ENCODE data around the gene SNX5.

Gene SNX5

GRCh38 chr20:17919149-17919548 is 49.4 kb downstream of the SNX5 start:
- H3K4me1 ChIP-seq (ENCODE audit: control insufficient read depth, insufficient read depth, low read length) = no peaks in the 10 kb centered on the region
- no peak overlapping the region for H3K4me3 ChIP-seq (ENCODE audit: low read length)
- no peaks in the 10 kb centered on the region for H3K9me3 ChIP-seq (replicated peaks; ENCODE audit: low read length)
- no peak overlapping the region for H3K9ac ChIP-seq (ENCODE audit: low read depth, low read length)
- H3K27me3 ChIP-seq (ENCODE audit: control insufficient read depth, insufficient read depth, low read length) = peaks cover 4% of the 10 kb centered on the region
- H3K36me3 ChIP-seq (ENCODE audit: insufficient read depth, low read length) = no peaks in the 10 kb centered on the region
- no peak overlapping the region for H3K4me2 ChIP-seq (ENCODE audit: low read length)

DNA sequence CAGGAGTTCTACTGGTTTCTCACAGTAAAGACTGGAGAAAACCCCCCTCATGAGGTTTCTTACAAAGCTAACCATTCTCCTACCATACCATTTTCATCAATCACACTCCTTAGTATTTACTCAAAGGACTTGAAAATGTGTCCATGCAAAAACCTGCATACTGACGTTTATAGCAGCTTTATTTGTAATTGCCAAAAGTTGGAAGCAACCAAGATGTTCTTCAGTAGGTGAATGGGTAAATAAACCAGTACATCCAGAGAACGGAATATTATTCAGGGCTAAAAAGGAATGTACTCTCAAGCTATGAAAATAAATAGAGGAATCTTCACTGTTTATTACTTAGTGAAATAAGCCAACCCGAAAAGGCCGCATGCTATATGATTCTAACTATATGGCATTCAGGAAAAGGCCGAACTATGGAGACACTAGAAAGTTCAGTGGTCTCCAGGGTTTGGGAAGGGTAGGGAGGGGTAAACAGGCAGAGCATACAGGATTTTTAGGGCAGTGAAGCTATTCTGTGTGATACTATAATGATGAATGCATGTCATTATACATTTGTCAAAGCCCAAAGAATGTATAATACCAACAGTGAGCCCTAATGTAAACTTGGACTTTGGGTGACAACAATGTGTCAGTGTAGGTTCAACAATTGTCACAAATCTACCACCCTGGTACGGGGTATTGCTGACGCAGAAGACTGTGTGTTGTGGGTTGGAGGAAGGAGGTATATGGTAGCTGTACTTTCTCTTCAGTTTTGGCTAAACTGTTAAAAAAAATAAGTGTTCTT is 50.6 kb downstream of the SNX5 start:
- no peaks in the 10 kb centered on the region for H3K27me3 ChIP-seq (ENCODE audit: control insufficient read depth, insufficient read depth, low read length)
- H3K4me3 ChIP-seq (ENCODE audit: low read length) = no peak overlapping the region
- no peaks in the 10 kb centered on the region for H3K36me3 ChIP-seq (ENCODE audit: insufficient read depth, low read length)
- no peak overlapping the region for H3K4me2 ChIP-seq (ENCODE audit: low read length)
- H3K9ac ChIP-seq (ENCODE audit: low read depth, low read length) = no peak overlapping the region
- H3K4me1 ChIP-seq (ENCODE audit: control insufficient read depth, insufficient read depth, low read length) = no peaks in the 10 kb centered on the region
- H3K9me3 ChIP-seq (replicated peaks; ENCODE audit: low read length) = no peaks in the 10 kb centered on the region

DNA sequence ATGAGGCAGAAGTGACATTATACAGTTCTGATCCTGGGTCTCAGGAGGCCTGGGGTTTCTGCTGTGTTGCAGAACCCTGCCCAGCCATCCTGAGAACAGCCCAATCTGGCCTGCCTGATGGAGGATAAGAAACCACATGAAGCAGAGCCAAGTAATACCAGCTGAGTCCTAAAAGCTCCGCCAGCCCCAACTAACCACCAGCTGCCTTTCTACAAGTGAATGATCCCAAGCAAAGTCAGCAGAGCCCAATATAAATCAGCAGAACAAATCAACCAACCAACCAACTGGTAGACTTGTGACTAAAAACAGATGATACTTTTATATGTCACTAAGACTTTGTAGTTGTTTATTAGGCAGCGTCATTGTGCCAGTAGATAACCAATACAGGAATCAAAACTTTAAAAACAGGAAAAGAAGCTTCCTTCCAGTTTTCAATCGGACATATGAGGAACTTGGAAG is 52.1 kb downstream of the SNX5 start:
- Histone ChIP-seq H3K27me3 (ENCODE audit: control insufficient read depth, insufficient read depth, low read length) (no peaks in the 10 kb centered on the region), H3K9ac (ENCODE audit: low read depth, low read length) (no peak overlapping the region), H3K4me1 (ENCODE audit: control insufficient read depth, insufficient read depth, low read length) (peaks cover 2% of the 10 kb centered on the region), H3K9me3 (replicated peaks; ENCODE audit: low read length) (no peaks in the 10 kb centered on the region), H3K4me3 (ENCODE audit: low read length) (no peak overlapping the region), H3K36me3 (ENCODE audit: insufficient read depth, low read length) (no peaks in the 10 kb centered on the region), H3K4me2 (ENCODE audit: low read length) (no peak overlapping the region)

DNA sequence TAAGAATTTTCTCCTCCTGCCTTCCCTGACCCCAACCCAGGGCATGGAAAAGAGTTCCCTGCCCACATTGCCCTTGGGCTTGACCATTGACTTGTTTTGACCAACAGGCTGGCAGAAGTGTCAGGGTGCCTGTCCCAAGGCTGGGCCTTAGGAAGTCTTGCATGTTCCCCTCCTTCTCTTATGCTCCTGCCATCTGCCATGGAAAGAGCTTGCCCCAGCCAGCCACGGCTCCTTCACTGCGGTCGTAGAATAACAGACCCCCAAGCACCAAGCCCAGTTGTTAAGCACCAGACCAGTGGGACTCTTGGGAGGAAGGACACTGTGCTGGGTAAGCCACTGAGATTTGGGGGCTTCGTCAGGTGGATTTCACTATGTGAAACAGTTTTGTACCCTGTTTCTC is 53.6 kb downstream of the SNX5 start:
- H3K36me3 ChIP-seq (ENCODE audit: insufficient read depth, low read length) = no peaks in the 10 kb centered on the region
- H3K27me3 ChIP-seq (ENCODE audit: control insufficient read depth, insufficient read depth, low read length) = no peaks in the 10 kb centered on the region
- H3K4me2 ChIP-seq (ENCODE audit: low read length) = no peak overlapping the region
- H3K9me3 ChIP-seq (replicated peaks; ENCODE audit: low read length) = no peaks in the 10 kb centered on the region
- H3K9ac ChIP-seq (ENCODE audit: low read depth, low read length) = no peak overlapping the region
- H3K4me3 ChIP-seq (ENCODE audit: low read length) = no peak overlapping the region
- H3K4me1 ChIP-seq (ENCODE audit: control insufficient read depth, insufficient read depth, low read length) = peaks cover 10% of the 10 kb centered on the region

GRCh38 chr20:17912916-17913315 is 55.7 kb downstream of the SNX5 start:
- H3K4me3 ChIP-seq (ENCODE audit: low read length) = no peak overlapping the region
- no peaks in the 10 kb centered on the region for H3K27me3 ChIP-seq (ENCODE audit: control insufficient read depth, insufficient read depth, low read length)
- no peaks in the 10 kb centered on the region for H3K9me3 ChIP-seq (replicated peaks; ENCODE audit: low read length)
- H3K9ac ChIP-seq (ENCODE audit: low read depth, low read length) = no peak overlapping the region
- no peak overlapping the region for H3K4me2 ChIP-seq (ENCODE audit: low read length)
- H3K36me3 ChIP-seq (ENCODE audit: insufficient read depth, low read length) = no peaks in the 10 kb centered on the region
- peaks cover 10% of the 10 kb centered on the region for H3K4me1 ChIP-seq (ENCODE audit: control insufficient read depth, insufficient read depth, low read length)

- Histone ChIP-seq H3K9ac (ENCODE audit: low read depth, low read length) (no peak overlapping the region), H3K4me3 (ENCODE audit: low read length) (no peak overlapping the region), H3K36me3 (ENCODE audit: insufficient read depth, low read length) (no peaks in the 10 kb centered on the region)
These were observed 56.7 kb downstream of the SNX5 start for GRCh38 chr20:17911927-17912326.

DNA sequence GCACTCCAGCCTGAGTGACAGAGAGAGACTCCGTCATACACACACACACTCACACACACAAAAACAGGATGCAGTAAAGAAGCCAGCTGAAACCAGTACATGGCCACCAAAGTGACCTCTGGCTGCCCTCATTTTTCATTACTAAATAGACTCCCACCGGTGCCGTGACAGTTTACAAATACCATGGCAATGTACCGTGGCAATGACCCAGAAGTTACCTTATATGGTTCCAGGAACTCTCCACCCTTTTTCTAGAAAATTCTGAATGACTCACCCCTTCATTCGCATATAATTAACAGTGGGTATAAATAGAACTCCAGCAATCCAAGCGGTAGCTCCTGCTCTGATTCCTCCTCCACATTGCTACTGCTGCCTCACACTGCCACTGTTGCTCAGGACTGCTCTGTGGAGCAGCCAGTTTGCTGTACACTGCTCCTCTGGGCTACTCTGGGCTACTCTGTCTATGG is 57.7 kb downstream of the SNX5 start:
- Histone ChIP-seq H3K4me3 (ENCODE audit: low read length) (no peak overlapping the region), H3K4me2 (ENCODE audit: low read length) (no peak overlapping the region), H3K27me3 (ENCODE audit: control insufficient read depth, insufficient read depth, low read length) (no peaks in the 10 kb centered on the region), H3K9ac (ENCODE audit: low read depth, low read length) (peak overlapping the region; percentile 8), H3K9me3 (replicated peaks; ENCODE audit: low read length) (no peaks in the 10 kb centered on the region), H3K36me3 (ENCODE audit: insufficient read depth, low read length) (no peaks in the 10 kb centered on the region), H3K4me1 (ENCODE audit: control insufficient read depth, insufficient read depth, low read length) (peaks cover 10% of the 10 kb centered on the region)

More at GRCh38 chr20:17911927-17912326, 56.7 kb downstream of the SNX5 start:
- no peak overlapping the region for H3K4me2 ChIP-seq (ENCODE audit: low read length)
- H3K27me3 ChIP-seq (ENCODE audit: control insufficient read depth, insufficient read depth, low read length) = no peaks in the 10 kb centered on the region
- H3K4me1 ChIP-seq (ENCODE audit: control insufficient read depth, insufficient read depth, low read length) = peaks cover 10% of the 10 kb centered on the region
- no peaks in the 10 kb centered on the region for H3K9me3 ChIP-seq (replicated peaks; ENCODE audit: low read length)

DNA sequence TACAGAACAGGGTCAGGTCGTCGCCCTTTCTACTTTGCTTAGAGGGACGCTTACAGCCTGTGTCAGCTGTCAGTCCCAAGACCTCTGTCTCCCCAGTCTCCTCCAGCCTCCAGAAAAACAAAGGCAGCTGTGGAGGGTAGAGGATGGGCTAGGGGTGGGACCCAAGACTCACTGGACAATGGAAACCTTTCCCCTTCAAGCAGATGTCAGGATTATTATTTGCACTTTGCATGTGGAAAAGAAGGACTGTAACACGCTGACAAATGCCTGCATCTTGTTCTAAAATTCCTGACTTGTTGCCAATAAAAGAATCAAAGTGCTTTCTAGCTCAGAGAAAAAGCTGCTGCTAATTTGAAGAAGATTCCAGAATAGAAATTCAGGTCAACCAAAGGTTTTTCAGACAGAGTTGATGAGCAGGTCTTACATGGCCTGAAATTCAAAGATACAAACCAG is 58.7 kb downstream of the SNX5 start:
- Histone ChIP-seq H3K9me3 (replicated peaks; ENCODE audit: low read length) (no peaks in the 10 kb centered on the region), H3K27me3 (ENCODE audit: control insufficient read depth, insufficient read depth, low read length) (no peaks in the 10 kb centered on the region), H3K4me1 (ENCODE audit: control insufficient read depth, insufficient read depth, low read length) (peaks cover 10% of the 10 kb centered on the region), H3K4me2 (ENCODE audit: low read length) (no peak overlapping the region), H3K36me3 (ENCODE audit: insufficient read depth, low read length) (no peaks in the 10 kb centered on the region), H3K4me3 (ENCODE audit: low read length) (no peak overlapping the region), H3K9ac (ENCODE audit: low read depth, low read length) (no peak overlapping the region)

DNA sequence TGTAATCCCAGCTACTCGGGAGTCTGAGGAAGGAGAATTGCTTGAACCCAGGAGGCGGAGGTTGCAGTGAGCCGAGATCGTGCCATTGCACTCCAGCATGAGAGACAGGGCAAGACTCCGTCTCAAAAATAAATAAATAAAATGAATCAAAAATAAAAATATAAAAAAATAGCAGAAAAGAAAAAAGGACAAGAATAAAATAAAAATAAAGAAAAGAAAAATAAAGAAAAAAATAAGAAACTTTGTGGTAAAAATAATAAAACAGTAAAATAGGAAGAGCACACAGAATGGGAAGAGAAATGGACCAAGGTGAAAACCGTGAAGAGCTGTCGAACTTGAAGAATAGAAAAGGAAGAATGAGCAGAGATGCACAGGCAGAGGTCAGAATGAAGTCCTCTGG is 63.0 kb downstream of the SNX5 start:
- Histone ChIP-seq H3K9ac (ENCODE audit: low read depth, low read length) (no peak overlapping the region), H3K27me3 (ENCODE audit: control insufficient read depth, insufficient read depth, low read length) (no peaks in the 10 kb centered on the region)

DNA sequence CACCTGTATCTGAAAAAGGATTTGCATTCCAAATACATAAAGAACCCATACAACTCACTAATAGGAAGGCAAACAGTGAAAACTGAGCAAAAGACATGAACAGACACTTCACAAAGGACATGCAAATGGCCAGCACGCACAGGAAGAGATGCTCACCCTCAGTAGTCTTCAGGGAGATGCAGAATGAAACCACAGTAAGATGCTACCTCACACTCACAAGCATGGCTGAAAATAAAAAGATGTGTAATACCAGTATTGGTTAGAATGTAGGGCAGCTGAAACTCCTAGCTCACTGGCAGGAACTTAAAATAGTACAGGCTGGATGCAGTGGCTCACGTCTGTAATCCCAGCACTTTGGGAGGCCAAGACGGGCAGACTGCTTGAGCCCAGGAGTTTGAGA is 64.6 kb downstream of the SNX5 start:
- no peak overlapping the region for H3K4me3 ChIP-seq (ENCODE audit: low read length)
- peaks cover 3% of the 10 kb centered on the region for H3K27me3 ChIP-seq (ENCODE audit: control insufficient read depth, insufficient read depth, low read length)
- H3K4me2 ChIP-seq (ENCODE audit: low read length) = no peak overlapping the region
- no peaks in the 10 kb centered on the region for H3K4me1 ChIP-seq (ENCODE audit: control insufficient read depth, insufficient read depth, low read length)
- no peaks in the 10 kb centered on the region for H3K9me3 ChIP-seq (replicated peaks; ENCODE audit: low read length)
- no peaks in the 10 kb centered on the region for H3K36me3 ChIP-seq (ENCODE audit: insufficient read depth, low read length)
- no peak overlapping the region for H3K9ac ChIP-seq (ENCODE audit: low read depth, low read length)

More for the DNA sequence above, 63.0 kb downstream of the SNX5 start:
- Histone ChIP-seq H3K4me1 (ENCODE audit: control insufficient read depth, insufficient read depth, low read length) (no peaks in the 10 kb centered on the region), H3K4me3 (ENCODE audit: low read length) (no peak overlapping the region), H3K36me3 (ENCODE audit: insufficient read depth, low read length) (no peaks in the 10 kb centered on the region), H3K4me2 (ENCODE audit: low read length) (no peak overlapping the region), H3K9me3 (replicated peaks; ENCODE audit: low read length) (no peaks in the 10 kb centered on the region)

GRCh38 chr20:17902531-17903083 is 66.0 kb downstream of the SNX5 start:
- Histone ChIP-seq H3K27me3 (ENCODE audit: control insufficient read depth, insufficient read depth, low read length) (peaks cover 3% of the 10 kb centered on the region), H3K36me3 (ENCODE audit: insufficient read depth, low read length) (no peaks in the 10 kb centered on the region), H3K4me2 (ENCODE audit: low read length) (no peak overlapping the region), H3K9me3 (replicated peaks; ENCODE audit: low read length) (no peaks in the 10 kb centered on the region), H3K9ac (ENCODE audit: low read depth, low read length) (no peak overlapping the region), H3K4me1 (ENCODE audit: control insufficient read depth, insufficient read depth, low read length) (no peaks in the 10 kb centered on the region), H3K4me3 (ENCODE audit: low read length) (no peak overlapping the region)

- Histone ChIP-seq H3K4me2 (ENCODE audit: low read length) (no peak overlapping the region), H3K36me3 (ENCODE audit: insufficient read depth, low read length) (no peaks in the 10 kb centered on the region), H3K9me3 (replicated peaks; ENCODE audit: low read length) (no peaks in the 10 kb centered on the region), H3K4me1 (ENCODE audit: control insufficient read depth, insufficient read depth, low read length) (peaks cover 3% of the 10 kb centered on the region), H3K4me3 (ENCODE audit: low read length) (no peak overlapping the region), H3K27me3 (ENCODE audit: control insufficient read depth, insufficient read depth, low read length) (peaks cover 3% of the 10 kb centered on the region), H3K9ac (ENCODE audit: low read depth, low read length) (no peak overlapping the region)
These were observed 66.6 kb downstream of the SNX5 start for GRCh38 chr20:17901971-17902370.

Measured in skeletal muscle satellite cell (primary cell).